Stimulated activated CD8-positive, alpha-beta memory T cell treated with anti-CD3 and anti-CD28 coated beads, Interleukin-4, amount 100 ng/mL, for 48 hours (primary cell): ENCODE results near the gene TMPRSS6.

Source experiments
- DNase-seq: peaks from one replicate; pipeline ENCODE4 v3.0.0-alpha.2; 2020

The TMPRSS6 gene

DNA sequence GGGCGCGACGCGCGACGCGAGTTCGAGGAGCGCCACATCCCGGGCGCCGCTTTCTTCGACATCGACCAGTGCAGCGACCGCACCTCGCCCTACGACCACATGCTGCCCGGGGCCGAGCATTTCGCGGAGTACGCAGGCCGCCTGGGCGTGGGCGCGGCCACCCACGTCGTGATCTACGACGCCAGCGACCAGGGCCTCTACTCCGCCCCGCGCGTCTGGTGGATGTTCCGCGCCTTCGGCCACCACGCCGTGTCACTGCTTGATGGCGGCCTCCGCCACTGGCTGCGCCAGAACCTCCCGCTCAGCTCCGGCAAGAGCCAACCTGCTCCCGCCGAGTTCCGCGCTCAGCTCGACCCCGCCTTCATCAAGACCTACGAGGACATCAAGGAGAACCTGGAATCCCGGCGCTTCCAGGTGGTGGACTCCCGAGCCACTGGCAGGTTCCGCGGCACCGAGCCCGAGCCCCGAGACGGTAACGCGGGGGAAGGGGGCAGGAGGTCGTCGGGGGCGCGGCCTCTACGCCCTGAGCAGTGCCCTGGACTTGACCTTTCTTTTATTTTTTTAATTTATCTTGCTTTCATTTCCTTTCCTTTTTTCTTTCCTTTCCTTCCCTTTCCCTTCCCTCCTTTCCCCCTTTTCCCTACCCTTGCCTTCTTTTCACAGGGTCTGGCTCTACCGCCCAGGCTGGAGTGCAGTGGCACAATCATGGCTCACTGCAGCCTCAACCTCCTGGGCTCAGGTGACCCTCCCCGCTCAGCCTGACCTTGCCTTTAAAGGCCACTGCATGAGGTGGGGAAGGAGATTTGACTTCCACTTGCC lies 85.0 kb downstream of the TMPRSS6 start:
- DNase-seq = no peak

DNA sequence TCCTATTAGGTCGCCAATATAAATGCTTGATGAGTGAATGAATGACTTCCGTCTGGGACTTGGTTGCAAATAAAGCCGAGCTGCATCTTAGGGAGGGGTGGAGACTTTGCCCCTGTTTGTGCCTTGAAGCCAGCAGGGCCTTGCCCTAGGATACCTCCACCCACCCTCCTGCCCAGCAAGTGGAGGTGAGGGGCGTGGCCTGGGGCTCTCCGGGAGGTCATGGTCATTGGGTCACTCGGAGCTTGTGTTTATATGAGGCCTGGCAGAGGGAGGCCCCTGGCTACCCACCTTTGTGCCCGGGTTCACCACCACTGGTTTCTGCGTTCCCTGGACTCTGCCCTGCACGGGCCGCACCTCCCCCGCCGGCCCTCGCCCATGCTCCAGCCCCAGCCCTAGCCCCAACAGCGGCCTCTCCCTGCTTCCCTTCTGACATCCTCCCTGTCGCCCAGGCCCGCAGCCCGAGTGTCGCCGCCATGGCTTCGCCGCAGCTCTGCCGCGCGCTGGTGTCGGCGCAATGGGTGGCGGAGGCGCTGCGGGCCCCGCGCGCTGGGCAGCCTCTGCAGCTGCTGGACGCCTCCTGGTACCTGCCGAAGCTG lies 85.7 kb downstream of the TMPRSS6 start:
- no peak for DNase-seq

DNA sequence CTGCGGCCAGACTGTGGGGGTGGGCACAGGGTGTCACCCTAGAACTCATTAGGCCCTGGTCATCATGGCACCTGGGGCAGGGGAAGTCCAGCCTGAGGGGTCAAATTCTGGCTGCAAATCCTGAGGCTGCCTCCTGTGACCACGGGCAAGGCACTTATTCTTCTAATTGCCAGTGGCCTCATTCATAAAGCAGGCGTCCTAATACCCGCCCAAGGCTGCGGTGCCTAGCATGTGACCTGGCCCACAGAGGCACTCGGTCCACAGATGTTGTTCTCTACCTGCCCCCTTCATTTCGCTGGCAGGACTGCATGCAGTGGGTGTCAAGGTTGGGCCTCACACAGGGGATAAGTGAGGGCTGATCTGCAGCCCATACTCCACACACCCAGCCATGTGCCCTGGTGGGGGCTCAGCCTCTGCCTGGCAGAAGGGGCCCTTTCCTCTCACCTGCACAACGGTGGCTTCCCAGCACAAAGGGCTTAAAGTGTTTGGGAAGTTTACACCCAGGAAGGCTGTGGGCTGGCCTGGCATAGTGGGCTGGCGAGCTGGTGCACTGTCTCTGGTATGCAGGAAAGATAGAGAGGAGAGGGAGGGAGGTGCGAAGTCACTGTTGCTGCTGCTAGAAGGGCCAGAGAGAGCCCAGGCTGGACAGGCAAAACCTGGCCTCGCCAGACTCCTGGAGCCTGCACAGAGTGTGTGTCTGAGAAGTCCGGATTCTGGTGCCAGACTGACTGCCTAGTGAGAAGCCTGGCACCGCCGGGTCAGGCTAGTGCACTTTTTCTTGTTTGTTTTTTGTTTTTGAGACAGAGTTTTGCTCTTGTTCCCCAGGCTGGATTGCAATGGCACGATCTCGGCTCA lies 86.8 kb downstream of the TMPRSS6 start:
- DNase-seq = no peak

DNA sequence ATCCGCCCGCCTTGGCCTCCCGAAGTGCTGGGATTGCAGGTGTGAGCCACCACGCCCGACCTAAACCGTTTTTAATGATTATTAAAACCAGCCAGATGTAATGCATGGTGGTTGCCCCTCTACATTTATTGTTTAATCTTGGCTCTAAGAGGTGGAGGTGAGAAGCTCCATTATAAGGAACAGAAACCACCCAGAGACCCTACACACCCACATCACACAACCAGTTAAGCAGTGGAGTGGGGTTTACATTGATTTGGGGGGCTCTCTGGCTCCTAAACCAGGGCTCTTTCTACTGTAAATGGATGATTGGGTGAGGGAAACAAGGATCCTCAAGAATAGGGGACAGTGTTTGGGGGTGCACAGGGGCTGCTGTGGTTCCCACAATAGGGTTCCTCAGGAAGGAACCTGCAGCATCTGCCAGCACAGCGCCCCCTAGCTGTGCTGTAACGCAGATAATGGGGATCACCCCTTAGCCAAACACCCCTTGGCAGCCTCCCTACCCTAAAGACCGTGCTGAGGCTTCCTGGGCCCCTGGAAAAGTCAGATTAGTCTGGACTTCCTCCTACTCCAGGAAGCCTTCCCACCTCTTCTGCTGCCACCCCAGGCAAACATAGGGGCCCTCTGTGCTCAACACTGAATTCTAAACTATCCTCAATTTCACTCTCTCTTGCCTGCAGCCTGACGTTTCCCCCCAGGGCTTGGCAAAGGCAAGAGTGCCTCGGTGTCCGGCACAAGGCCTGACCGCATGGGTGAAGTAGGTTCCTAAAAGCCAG lies 87.6 kb downstream of the TMPRSS6 start:
- DNase-seq = peak; percentile 77

DNA sequence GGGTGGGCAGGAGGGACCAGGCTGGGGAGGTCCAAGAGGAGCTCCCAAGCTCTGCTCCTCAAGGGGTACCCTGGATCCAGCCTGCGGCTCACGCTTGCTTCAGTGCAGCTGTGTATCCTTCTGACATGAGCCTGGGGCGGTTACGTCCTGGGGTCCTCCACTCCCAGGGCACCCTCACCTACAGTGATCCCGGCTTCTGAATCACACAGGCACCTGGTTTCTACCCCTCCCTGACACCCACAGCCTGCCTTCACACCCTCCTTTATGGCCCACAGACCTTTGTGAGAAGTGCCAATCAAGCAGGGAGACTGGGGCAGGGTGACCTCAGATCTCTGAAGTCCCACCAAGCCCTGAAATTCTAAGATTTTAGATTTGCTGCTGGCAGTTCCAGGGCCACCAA lies 88.5 kb downstream of the TMPRSS6 start:
- no peak for DNase-seq

DNA sequence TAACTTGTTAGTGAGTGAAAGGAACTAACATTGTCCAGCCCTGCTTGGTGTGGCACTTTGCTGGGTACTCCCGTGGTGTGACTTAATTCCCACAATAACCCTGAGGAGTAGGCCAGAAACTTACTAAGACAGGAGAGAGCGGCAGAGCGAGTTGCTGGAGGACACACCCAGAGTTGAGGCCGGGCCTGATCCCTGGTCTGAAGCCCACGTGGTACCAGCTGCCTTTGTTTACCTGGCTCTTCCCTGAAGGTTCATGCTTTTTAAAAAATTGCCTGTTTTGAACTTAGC lies 89.4 kb downstream of the TMPRSS6 start:
- no peak for DNase-seq

DNA sequence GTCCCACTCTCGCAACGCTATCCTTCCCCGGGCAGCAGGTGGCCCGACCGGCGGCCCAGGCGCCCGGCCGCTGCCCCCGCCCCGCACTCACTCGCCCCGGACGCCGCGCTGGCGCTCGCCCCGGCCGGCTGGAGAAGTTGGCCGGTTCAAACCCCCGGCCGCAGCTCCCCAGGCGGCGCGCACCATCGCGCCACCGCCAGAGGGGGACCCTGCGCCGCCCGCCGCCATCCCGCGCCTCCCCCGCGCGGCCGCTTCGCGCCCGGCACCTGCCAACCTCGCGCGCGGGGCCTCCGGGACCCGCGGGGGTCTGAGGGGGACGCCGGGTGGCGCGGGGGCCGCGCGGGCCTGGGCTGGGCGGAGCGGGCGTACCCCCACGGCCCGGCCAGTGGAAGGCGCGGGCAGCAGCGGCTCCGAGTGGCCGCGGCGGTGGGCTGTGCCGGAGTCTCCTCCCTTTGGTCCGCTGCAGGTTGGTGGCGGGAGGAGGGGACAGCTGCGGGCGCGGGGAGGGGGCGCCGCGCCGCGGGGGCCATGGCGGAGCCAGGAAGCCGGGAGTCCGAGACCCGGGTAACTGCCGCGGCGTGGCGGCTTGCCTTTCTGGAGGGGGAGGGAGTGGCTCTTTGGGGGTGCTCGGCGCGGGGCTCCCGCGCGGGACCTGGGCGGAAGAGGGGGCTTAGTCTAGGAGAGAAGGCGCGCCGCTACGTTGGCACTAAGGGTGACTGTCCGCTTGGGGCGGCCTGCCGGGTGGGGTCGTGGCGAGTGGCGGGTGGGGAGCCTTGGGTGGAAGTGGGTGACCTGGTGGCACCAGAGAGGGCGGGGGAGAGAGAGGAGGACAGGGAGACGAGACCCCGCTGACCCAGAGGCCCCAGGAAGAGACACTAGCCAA lies 90.0 kb downstream of the TMPRSS6 start, which contains the start of the genes MPST and TST:
TSS of gene MPST (plus strand) at position 434 of the 883 bp plus-strand sequence. CDS start at position 529, 95 bp downstream.
TSS of gene TST (minus strand) at position 139 of the 883 bp plus-strand sequence. CDS start 715 bp downstream, outside the sequence.
- peak; percentile 58 for DNase-seq

DNA sequence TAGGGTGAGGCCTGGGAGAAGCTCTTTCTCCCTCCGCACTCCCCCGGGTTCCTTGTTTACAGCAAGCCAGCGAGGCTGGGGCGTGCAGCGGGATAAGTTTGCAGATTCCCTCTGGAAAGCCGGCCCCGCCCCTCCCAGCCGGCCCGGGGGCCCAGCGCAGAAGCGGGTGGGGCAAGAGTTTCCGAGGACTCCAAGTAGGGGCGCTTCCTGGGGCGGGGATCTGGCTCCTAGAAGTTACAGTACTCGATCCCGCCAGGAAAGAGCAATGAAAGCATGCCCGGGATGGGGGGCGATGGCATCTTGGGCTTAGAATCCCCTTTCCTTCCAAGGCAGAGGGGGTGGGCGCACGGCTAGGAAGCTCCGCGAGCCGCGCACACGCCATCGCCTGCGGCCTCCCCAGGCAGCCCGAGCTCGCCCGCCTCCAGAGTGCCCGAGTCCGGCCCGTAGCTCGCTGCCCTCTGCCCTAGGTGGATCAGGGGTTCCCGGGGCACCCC lies 90.7 kb downstream of the TMPRSS6 start:
- no peak for DNase-seq

DNA sequence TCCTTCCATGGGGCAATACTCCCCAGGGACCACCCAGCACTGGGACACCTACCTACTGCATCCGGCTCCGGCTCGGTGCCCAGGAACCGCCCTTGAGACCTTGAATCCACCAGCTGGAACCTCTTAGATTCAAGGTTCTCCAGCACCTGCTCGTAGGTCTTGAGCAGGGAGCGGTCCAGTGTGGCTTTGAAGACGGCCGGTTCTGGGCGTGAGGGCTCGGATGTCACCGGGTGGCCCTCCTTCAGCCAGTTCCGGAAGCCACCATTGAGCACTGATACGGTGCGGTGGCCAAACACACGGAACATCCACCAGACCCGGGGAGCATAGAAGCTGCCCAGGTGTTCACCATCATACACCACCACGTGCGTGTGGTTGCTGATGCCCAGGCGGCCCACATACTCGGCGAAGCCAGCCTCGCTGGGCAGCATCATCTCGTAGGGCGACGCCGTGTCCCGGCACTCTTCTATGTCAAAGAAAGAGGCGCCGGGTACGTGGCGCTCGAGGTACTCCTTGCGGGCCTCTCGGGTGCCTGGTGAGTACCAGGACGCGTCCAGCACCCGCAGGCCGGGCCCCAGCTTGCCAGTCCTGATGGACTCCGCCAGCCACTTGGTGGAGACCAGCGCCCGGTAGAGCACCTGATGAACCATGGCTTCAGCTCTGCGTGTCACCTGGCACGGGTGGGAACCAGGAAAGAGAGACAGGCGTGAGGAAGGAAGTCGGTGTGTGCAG lies 91.3 kb downstream of the TMPRSS6 start:
- no peak for DNase-seq

DNA sequence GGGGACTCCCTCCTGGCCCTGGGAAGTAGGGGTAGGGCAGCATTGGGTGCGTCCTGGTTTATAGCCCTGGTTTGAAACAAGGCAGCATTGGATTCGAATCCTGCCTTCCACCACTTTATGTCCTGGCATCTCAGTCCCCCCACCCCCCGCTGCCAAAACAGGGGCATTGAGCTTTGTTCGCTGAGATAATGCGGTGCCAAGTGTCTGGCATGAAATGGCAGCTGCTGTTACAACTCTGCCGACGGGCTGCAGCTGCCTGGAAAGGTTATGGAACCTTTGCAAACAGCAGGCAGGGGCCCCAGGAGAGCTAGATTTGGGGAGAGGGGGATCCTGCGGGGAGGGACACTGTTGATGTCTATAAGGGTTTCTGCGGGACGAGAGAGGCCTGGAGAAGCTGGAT lies 92.2 kb downstream of the TMPRSS6 start:
- no peak for DNase-seq

DNA sequence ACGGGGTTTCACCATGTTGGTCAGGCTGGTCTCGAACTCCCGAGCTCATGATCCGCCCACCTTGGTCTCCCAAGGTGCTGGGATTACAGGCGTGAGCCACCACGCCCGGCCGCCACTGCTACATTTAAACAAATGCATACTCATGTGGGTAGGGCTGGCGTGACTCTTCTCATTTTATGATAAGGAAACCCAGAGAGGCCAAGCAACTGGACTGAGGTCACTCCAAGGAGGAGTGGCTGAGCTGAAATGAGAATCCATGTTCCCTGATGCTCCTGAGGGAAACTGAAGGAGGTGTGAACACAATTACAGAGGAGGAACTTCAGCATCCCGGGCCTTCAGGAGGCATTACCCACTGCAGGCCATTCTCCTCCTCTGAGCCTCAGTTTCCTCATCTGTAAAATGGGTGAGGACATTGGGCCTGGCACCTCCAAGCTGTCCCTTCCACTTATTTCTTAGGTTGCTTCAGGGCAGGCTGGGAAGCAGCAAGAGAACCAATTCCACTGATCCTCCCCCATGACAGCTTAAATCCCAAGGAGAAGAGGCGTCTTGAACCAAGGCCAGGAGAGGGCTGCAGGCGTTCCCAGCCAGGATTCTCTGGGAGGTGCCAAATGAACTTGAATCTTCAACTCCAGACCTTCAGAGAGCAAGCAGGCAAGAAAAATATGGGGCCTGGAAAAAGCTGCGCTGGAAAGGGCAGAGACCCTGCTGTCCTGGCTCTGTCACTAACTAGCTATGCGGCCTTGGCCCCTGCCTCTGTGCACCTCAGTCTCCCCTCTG lies 93.2 kb downstream of the TMPRSS6 start:
- no peak for DNase-seq

DNA sequence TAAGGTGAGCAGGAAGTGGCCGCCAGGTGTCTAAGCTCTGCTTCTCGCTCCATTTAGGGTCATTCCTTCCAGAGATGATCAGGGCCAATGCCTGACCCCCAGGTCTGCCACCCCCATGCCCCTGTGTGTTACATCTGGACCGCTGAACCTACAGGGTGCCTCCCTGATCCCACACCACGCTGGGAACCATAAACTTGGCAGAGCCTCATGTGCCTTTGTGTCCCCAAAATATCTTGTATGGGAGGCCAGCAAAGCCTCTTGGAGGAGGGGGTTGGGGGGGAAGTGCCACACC lies 94.0 kb downstream of the TMPRSS6 start:
- no peak for DNase-seq
